Adrenal gland (tissue), 12 donors: ENCODE results near the gene GABRQ. TPM values are rescaled to one million over a fixed set of nuclear protein-coding genes. Genes with fewer than 3 reads are reported as not detected.

ENCODE experiments used
- DNase-seq, 7 donors: peaks; one replicate each; pipeline ENCODE4 v3.0.0-alpha.2; 2019 to 2020
- H3K27ac ChIP-seq, 5 donors: fragments of 200-600 bp; sonication (generic) in 4 of 5; 1 replicate in 3 of 5; 2 replicates in 2 of 5; pipeline versions ENCODE4 v1.5.1 to v1.8.0; 2016 to 2020; ENCODE audit warnings: mild to moderate bottlenecking in 1 of 5
- H3K27me3 ChIP-seq: fragments of 200-600 bp; 2 replicates; pipeline ENCODE4 v1.8.0; 2021
- H3K36me3 ChIP-seq, 2 donors: fragments of 200-600 bp; replicated peaks in 1 of 2; 1 replicate in 1 of 2; 2 replicates in 1 of 2; pipeline versions ENCODE4 v1.5.1 to v1.8.0; 2018 to 2022
- H3K4me1 ChIP-seq, 2 donors: fragments of 200-600 bp; replicated peaks in 1 of 2; 1 replicate in 1 of 2; 2 replicates in 1 of 2; pipeline versions ENCODE4 v1.5.1 to v1.8.0; 2018 to 2021
- H3K4me3 ChIP-seq, 4 donors: fragments of 200-600 bp; sonication (generic) in 3 of 4; one replicate each; pipeline ENCODE4 v1.5.1; 2016 to 2018
- H3K9me3 ChIP-seq, 3 donors: fragments of 200-600 bp; sonication (generic) in 1 of 3; replicated peaks in 1 of 3; 1 replicate in 2 of 3; 2 replicates in 1 of 3; pipeline versions ENCODE4 v1.5.1 to v1.8.0; 2016 to 2021
- CTCF ChIP-seq, 6 experiments: fragments of 450-650 bp in 4 of 6; fragments of 200-600 bp in 2 of 6; sonication (generic) in 1 of 6; IDR thresholded peaks; 1 replicate in 5 of 6; 2 replicates in 1 of 6; pipeline versions ENCODE4 v1.5.1 to v1.8.0; 2016 to 2021; ENCODE audit warnings: antibody characterized with exemption in 6 of 6, mild to moderate bottlenecking in 2 of 6, moderate library complexity in 1 of 6
- POLR2A ChIP-seq, 2 donors: fragments of 450-650 bp; IDR thresholded peaks; one replicate each; pipeline ENCODE4 v1.6.1; 2017; ENCODE audit warnings: antibody characterized with exemption in 2 of 2, mild to moderate bottlenecking in 2 of 2, moderate library complexity in 1 of 2
- WGBS, 4 donors: extraction: QIAGEN DNeasy Blood & Tissue Kit in 2 of 4; methylation state at CpG; one replicate each; pipeline versions ENCODE4 v1.1.5 to v1.1.7; 2013 to 2017; 5-methylcytosine and 5-hydroxymethylcytosine counted together
- intact Hi-C, 2 donors: fragments of 100-400 bp; cut with DNase I; formaldehyde crosslinking; loops; one replicate each; pipeline versions ENCODE4 v1.14.1 to v1.15.0; 2022 to 2023
- polyA plus RNA-seq, 3 donors: library from polyadenylated mRNA; stranded (reverse); fragments of 200-250 nt in 2 of 3; fragments of 350-450 nt in 1 of 3; fragmentation: Illumina TruSeq in 1 of 3; extraction: RNeasy Lipid Tissue Mini Kit (QIAGEN cat#74804) in 1 of 3; gene quantifications; one replicate each; pipeline ENCODE4 v1.2.3, GENCODE V29; 2013 to 2014
- total RNA-seq, 9 donors: library from RNA; depleted of rRNA in 4 of 9; stranded (reverse); fragments of >200 nt in 4 of 9; fragments of 120-200 nt in 1 of 9; fragmentation: NEBNext Ultra II Directional in 1 of 9; extraction: Animal tissue kit (Norgen Biotek cat#: 25700) in 1 of 9; gene quantifications; one replicate each; pipeline versions ENCODE4 v1.1.0 to v1.2.4, GENCODE V29; 2013 to 2023
- donor health status: healthy with polysubstance abuse.
- donor health status: Bipolar disorder and iron deficiency.
- donor health status: DM: yes; HTN: yes; CAD: no.
- donor health status: DM: no; HTN: no; CAD: no.
- donor health status: DM: no; HTN: no; CAD: no.
- donor health status: DM: yes; HTN: yes; CAD: no.

Gene GABRQ
- total and polyA plus RNA-seq, 12 donors: 0.11 to 4.1 (median 0.70) TPM; not detected in 4

GRCh38 chrX:152647978-152648377, 10.3 kb downstream of the GABRQ start:
- no peaks in the 10 kb centered on the region for H3K36me3 ChIP-seq
- H3K9me3 ChIP-seq: no peaks in the 10 kb centered on the region
- no peaks in the 10 kb centered on the region for H3K27me3 ChIP-seq
- H3K27ac ChIP-seq: no peak overlapping the region
- no peak for DNase-seq
- TF ChIP-seq POLR2A (IDR thresholded peaks at IDR 0.05) (no peak), CTCF (IDR thresholded peaks at IDR 0.05) (no peak)
- intact Hi-C loops: no loop called here
- H3K4me1 ChIP-seq: no peaks in the 10 kb centered on the region
- 80 to 90% (median 83%) methylated on average over 5 of the region's 5 CpGs for WGBS, 4 donors
- no peak overlapping the region for H3K4me3 ChIP-seq

GRCh38 chrX:152652060-152652459, 14.4 kb downstream of the GABRQ start:
- H3K4me3 ChIP-seq: no peak overlapping the region
- peaks cover 3% of the 10 kb centered on the region for H3K27me3 ChIP-seq
- H3K4me1 ChIP-seq: no peaks in the 10 kb centered on the region
- WGBS, 4 donors: 89 to 100% (median 94%) methylated on average over 1 to 6 of the region's 6 CpGs
- TF ChIP-seq CTCF (IDR thresholded peaks at IDR 0.05): no peak
- no peak for TF ChIP-seq POLR2A (IDR thresholded peaks at IDR 0.05)
- no peak overlapping the region for H3K27ac ChIP-seq
- intact Hi-C loops: no loop called here
- H3K9me3 ChIP-seq: no peaks in the 10 kb centered on the region
- no peak for DNase-seq
- H3K36me3 ChIP-seq: no peaks in the 10 kb centered on the region

- WGBS, 4 donors: 87 to 95% (median 92%) methylated on average over 8 to 16 of the region's 16 CpGs; no CpG with 5 or more reads in 1 of the 4 donors
- DNase-seq: no peak
- Histone ChIP-seq H3K4me1 (no peaks in the 10 kb centered on the region), H3K27ac (no peak overlapping the region), H3K9me3 (no peaks in the 10 kb centered on the region), H3K27me3 (peaks cover 3% of the 10 kb centered on the region), H3K36me3 (no peaks in the 10 kb centered on the region), H3K4me3 (no peak overlapping the region)
- TF ChIP-seq CTCF (IDR thresholded peaks at IDR 0.05): no peak
- no peak for TF ChIP-seq POLR2A (IDR thresholded peaks at IDR 0.05)
- intact Hi-C loops: no loop called here
Observed at GRCh38 chrX:152652467-152652866, 14.8 kb downstream of the GABRQ start.

GRCh38 chrX:152656087-152656486, 18.4 kb downstream of the GABRQ start:
- Histone ChIP-seq H3K4me1 (no peaks in the 10 kb centered on the region), H3K4me3 (no peak overlapping the region), H3K36me3 (no peaks in the 10 kb centered on the region), H3K27me3 (peaks cover 6% of the 10 kb centered on the region), H3K9me3 (no peaks in the 10 kb centered on the region), H3K27ac (no peak overlapping the region)
- intact Hi-C loops: no loop called here
- TF ChIP-seq POLR2A (IDR thresholded peaks at IDR 0.05): no peak
- TF ChIP-seq CTCF (IDR thresholded peaks at IDR 0.05): no peak
- no peak for DNase-seq
- 69 to 79% (median 75%) methylated on average over 4 of the region's 4 CpGs for WGBS, 4 donors
